GM21723 (cell line): Measurements from ENCODE around the gene RECQL.
"Not testable (repeated sequence)": the region's sequence is repeated elsewhere in the genome, so short reads cannot be mapped to it uniquely, and the experiment has no call there.

Source experiments
- ATAC-seq: cut with Tn5 transposase; IDR thresholded peaks from one replicate; pipeline ENCODE4 v1.9.1; 2021; ENCODE audit warnings: mild to moderate bottlenecking, moderate library complexity; ENCODE audit not compliant: unreplicated experiment

Gene RECQL

GRCh38 chr12:21429994-21430393 is 71.4 kb downstream of the RECQL start:
- ATAC-seq: no peak

GRCh38 chr12:21428241-21428640 is 73.2 kb downstream of the RECQL start:
- ATAC-seq: no peak

GRCh38 chr12:21419009-21419699 is 82.3 kb downstream of the RECQL start:
- not testable (repeated sequence) for ATAC-seq
